Measurements from ENCODE around the gene SCFD2.
"Not testable (repeated sequence)": the region's sequence is repeated elsewhere in the genome, so short reads cannot be mapped to it uniquely, and the experiment has no call there.

The SCFD2 gene

GRCh38 chr4:53005808-53006207 lies 360.1 kb downstream of the SCFD2 start:
- DNase-seq, result no peak

DNA sequence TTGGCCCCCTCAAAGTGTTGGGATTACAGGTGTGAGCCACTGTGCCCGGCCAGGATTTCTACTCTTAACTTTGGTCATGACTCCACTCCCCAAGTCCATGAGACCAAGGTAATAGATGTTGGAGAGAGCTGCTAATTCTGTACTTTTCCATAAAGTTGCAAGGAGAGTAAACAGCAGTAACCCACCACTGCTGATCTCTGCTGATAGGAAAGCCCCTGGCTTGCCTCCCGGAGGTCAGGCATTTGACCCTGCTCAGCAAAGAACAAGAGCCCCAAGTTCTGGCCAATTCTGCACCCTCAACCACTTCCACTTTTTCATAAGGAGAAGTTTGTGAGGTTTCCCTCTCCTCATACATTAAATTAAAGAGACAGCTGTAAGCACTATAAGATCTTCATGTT lies 360.7 kb downstream of the SCFD2 start:
- DNase-seq, result no peak

- DNase-seq, result no peak
Measured at GRCh38 chr4:53004497-53005148, 361.2 kb downstream of the SCFD2 start.

DNA sequence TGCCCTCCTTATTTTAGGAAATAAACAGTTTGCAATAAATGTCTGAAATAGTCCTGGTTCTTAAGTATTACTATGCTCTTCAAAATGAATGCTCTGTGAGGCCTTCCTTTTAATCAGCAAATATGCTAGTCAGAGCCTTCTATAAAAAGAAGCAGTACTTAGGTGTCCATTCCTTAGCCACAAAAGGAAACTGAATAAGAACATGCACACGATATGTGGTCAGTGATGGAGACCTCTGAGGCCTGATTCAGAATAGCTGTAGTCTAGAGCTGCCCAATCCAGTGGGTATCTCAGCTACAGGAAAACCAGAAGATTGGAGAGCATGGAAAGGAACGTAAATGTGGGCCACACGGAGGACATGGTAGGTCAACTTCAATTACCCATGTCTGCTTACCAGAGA lies 361.9 kb downstream of the SCFD2 start:
- no peak for DNase-seq

GRCh38 chr4:53000560-53000959 lies 365.3 kb downstream of the SCFD2 start:
- no peak for DNase-seq

GRCh38 chr4:52999626-53000025 lies 366.2 kb downstream of the SCFD2 start:
- no peak for DNase-seq

- no peak for DNase-seq
Measured at GRCh38 chr4:52998413-52998812, 367.4 kb downstream of the SCFD2 start.

- no peak for DNase-seq
Measured at GRCh38 chr4:52997132-52997416, 368.8 kb downstream of the SCFD2 start.

GRCh38 chr4:52996261-52997131 lies 369.4 kb downstream of the SCFD2 start:
- no peak for DNase-seq

GRCh38 chr4:52995360-52996030 lies 370.4 kb downstream of the SCFD2 start:
- no peak for DNase-seq

DNA sequence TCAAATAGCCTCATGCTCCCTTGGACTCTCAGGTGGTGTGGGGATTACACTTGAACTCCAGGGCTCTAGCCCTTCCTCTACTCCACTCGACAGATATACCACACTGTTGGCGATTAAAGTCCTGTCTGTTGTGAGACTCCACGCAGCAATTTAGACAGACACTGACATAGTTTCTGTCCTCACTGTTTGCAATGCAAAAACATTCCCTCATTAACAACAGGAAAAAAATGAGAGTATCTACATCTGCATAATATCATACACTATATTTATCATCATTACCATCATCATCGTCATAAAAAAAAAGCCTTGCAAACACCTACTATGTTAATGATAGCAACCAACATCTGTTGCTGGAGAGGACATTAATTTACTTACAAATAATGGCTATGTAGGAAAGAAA lies 371.3 kb downstream of the SCFD2 start:
- DNase-seq, result no peak

DNA sequence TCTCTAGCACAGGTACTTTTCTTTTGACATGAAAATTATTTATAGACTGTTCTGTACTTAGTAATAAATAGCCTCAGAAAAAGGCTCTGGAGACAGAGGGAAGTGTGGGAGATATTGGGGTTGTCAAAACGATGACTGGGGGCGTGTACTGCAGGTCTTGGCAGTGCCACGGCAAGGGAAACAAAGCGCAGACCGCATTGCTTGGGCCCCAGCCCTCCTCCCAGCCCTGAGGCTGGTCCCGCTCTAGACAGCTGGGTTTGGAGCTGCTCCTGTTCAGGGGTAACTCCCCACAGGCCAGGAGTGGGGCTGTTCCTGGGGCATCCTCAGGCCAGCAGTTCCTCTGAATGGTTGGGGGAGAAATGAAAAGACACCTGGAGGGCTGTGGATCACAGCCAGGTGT lies 372.1 kb downstream of the SCFD2 start:
- DNase-seq, result no peak

DNA sequence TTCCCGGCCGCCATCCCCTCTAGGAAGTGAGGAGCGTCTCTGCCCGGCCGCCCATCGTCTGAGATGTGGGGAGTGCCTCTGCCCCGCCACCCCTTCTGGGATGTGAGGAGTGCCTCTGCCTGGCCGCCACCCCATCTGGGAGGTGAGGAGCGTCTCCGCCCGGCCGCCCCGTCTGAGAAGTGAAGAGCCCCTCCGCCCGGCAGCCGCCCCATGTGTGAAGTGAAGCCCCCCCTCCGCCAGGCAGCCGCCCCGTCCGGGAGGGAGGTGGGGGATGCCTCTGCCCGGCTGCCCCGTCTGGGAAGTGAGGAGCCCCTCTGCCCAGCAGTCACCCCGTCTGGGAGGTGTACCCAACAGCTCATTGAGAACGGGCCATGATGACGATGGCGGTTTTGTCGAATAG lies 373.3 kb downstream of the SCFD2 start:
- not testable (repeated sequence) for DNase-seq

- DNase-seq, result no peak
Measured at GRCh38 chr4:52991472-52991871, 374.4 kb downstream of the SCFD2 start.

DNA sequence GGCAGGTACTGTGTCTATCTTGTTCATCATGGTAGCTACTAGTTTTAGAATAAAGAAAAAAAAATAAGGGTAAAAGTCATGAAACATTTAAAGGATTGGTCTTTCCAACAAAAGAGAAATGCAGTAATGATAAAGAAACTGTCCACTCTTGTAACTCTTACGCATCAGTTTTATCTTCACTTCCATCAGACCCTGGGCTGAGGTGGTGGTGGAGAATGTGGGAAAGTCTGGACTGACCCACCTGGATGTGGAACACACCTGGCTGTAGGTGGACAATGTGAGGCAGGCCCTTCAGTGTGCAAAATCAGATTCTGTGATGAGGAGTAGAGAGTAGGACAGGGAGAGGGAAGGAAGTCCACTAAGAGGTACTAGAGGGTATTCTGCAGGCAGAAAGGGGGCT lies 375.2 kb downstream of the SCFD2 start:
- DNase-seq, result no peak

- no peak for DNase-seq
Measured at GRCh38 chr4:52989865-52990264, 376.0 kb downstream of the SCFD2 start.

GRCh38 chr4:52987392-52988056 lies 378.3 kb downstream of the SCFD2 start:
- no peak for DNase-seq

DNA sequence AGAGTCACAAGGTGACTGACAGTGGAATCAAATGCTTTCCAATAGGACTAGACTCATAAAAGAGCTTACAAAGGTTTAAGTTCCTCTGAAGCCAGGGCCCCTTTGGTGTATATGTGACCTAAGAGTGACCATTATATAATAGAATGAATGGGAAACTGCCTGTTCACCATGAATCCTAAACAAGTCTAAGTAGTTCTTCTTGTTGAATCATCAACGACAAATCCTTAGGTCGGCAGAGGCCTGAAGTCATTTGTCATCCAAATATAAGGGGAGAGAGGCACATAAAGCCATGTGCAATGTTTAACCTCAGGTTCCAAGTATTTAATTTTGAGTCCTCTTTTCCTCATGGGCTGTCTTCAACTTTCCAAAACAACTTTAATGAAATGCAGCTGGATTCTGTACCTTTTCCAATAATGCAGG lies 381.4 kb downstream of the SCFD2 start:
- DNase-seq, result no peak

DNA sequence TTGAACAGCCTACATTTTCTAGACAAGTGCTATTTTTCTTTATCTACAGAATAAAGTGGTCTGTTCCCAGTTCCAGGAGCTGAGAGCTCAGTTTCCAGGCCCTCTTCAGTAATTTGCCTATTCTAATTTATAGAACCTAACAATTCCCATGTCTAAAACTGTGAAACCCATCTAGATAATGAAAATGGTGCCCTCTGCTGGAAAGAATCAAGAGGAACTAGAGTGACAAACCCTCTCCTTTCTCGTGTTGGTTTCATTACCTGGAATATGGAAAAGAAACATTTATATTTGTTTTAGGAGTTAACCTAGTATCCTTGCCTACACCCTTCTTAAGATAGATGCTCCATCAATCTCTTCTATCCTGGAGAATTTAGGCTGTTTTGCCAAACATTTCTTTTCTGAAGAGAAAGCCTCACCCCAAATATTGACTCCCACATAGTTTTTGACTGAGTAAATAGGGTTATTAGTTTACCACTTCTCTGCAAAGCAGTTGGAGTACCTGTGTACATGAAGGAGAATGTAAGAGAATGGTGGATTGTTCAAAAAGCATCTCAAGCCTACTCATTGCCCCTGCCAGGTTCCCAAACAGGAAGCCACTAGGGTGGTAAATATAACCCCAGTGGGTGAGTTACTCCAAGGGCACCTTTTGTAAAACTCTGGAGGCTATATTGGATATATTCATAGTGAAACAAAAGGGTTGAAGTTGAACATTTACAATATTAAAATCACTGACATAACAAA lies 382.1 kb downstream of the SCFD2 start:
- no peak for DNase-seq

- no peak for DNase-seq
Measured at GRCh38 chr4:52982946-52983340, 382.9 kb downstream of the SCFD2 start.

GRCh38 chr4:52982255-52982945 lies 383.5 kb downstream of the SCFD2 start:
- no peak for DNase-seq

Data from activated CD8-positive, alpha-beta memory T cell treated with anti-CD3 and anti-CD28 coated beads for 24 hours (primary cell).